Ovary (tissue), 9 donors: Measurements from ENCODE around the gene ITPK1. TPM values are rescaled to one million over a fixed set of nuclear protein-coding genes. Genes with fewer than 3 reads are reported as not detected.

Source experiments
- DNase-seq, 5 donors: peaks; one replicate each; pipeline ENCODE4 v3.0.0-alpha.2; 2019 to 2020
- H3K27ac ChIP-seq, 2 donors: fragments of 200-600 bp; one replicate each; pipeline versions ENCODE4 v1.5.1 to v1.8.0; 2019 to 2022
- H3K27me3 ChIP-seq: fragments of 200-600 bp; one replicate; pipeline ENCODE4 v1.8.0; 2022
- H3K36me3 ChIP-seq: fragments of 200-600 bp; sonication (generic); one replicate; pipeline ENCODE4 v1.5.1; 2019
- H3K4me1 ChIP-seq: one replicate; pipeline ENCODE4 v1.8.1; 2013; ENCODE audit warnings: mild to moderate bottlenecking, moderate library complexity; ENCODE audit not compliant: insufficient read depth
- H3K4me3 ChIP-seq: fragments of 200-600 bp; sonication (generic); one replicate; pipeline ENCODE4 v1.5.1; 2017
- H3K9me3 ChIP-seq, 2 donors: fragments of 200-600 bp in 1 of 2; sonication (generic) in 1 of 2; one replicate each; pipeline versions ENCODE4 v1.5.1 to v1.8.1; 2013 to 2019; ENCODE audit warnings: mild to moderate bottlenecking in 1 of 2, moderate library complexity in 1 of 2
- CTCF ChIP-seq, 3 donors: fragments of 450-650 bp in 2 of 3; fragments of 200-600 bp in 1 of 3; IDR thresholded peaks; one replicate each; pipeline versions ENCODE4 v1.5.1 to v1.8.0; 2016 to 2022; ENCODE audit warnings: antibody characterized with exemption in 3 of 3, mild to moderate bottlenecking in 1 of 3
- EP300 ChIP-seq: sonication (generic); formaldehyde crosslinking; IDR thresholded peaks from one replicate; pipeline ENCODE4 v1.6.1; 2017; ENCODE audit warnings: antibody characterized with exemption
- POLR2A ChIP-seq: fragments of 450-650 bp; IDR thresholded peaks from one replicate; pipeline ENCODE4 v1.6.1; 2017; ENCODE audit warnings: antibody characterized with exemption, mild to moderate bottlenecking, moderate library complexity
- WGBS, 3 donors: extraction: QIAGEN DNeasy Blood & Tissue Kit in 1 of 3; methylation state at CpG; one replicate each; pipeline versions ENCODE4 v1.1.5 to v1.1.7; 2013 to 2017; 5-methylcytosine and 5-hydroxymethylcytosine counted together
- intact Hi-C, 4 donors: fragments of 100-400 bp; cut with DNase I; formaldehyde crosslinking; loops; one replicate each; pipeline versions ENCODE4 v1.11.0 to v1.15.1; 2022 to 2023
- polyA plus RNA-seq, 2 donors: library from polyadenylated mRNA; stranded (reverse); fragments of 200-250 nt in 1 of 2; fragments of 350-450 nt in 1 of 2; fragmentation: Illumina TruSeq in 1 of 2; extraction: RNeasy Lipid Tissue Mini Kit (QIAGEN cat#74804) in 1 of 2; gene quantifications; one replicate each; pipeline ENCODE4 v1.2.3, GENCODE V29; 2013 to 2014
- total RNA-seq, 7 donors: library from RNA; depleted of rRNA in 2 of 7; stranded (reverse); fragments of >200 nt in 2 of 7; fragmentation: NEBNext Ultra II Directional in 3 of 7; extraction: Animal tissue kit (Norgen Biotek cat#: 25700) in 3 of 7; gene quantifications; one replicate each; pipeline versions ENCODE4 v1.1.0 to v1.2.4, GENCODE V29; 2016 to 2023
- donor health status: DM: no; HTN: no; CAD: no; lungs with moderate emphysema.
- donor health status: DM: no; HTN: no; CAD: no.
- donor health status: Bipolar disorder and iron deficiency.
- donor health status: DM: yes; HTN: yes; CAD: no.
- donor health status: DM: no; HTN: no; CAD: no.
- donor health status: DM: yes; HTN: yes; CAD: no.

The ITPK1 gene
- total and polyA plus RNA-seq, 9 donors, result 23.6 to 57.8 (median 49.3) TPM

GRCh38 chr14:92922883-92923743 is 192.6 kb downstream of the ITPK1 start, which contains the start of gene CHGA:
Gene CHGA (plus strand): TSS chr14:92923150. CDS start chr14:92923360, 210 bp downstream.
- Histone ChIP-seq H3K9me3 (no peaks in the 10 kb centered on the region), H3K4me1 (peaks cover 3% of the 10 kb centered on the region), H3K36me3 (no peaks in the 10 kb centered on the region), H3K27ac (no peak within 1 kb of the TSS), H3K4me3 (no peak within 1 kb of the TSS), H3K27me3 (no peaks in the 10 kb centered on the region)
- 3 to 6% (median 6%) methylated on average over 58 to 86 of the region's 86 CpGs for WGBS, 3 donors
- no peak for TF ChIP-seq POLR2A
- no peak for TF ChIP-seq EP300
- no peak for TF ChIP-seq CTCF (IDR thresholded peaks at IDR 0.05)
- DNase-seq, result peak; percentile 34 to 76 (median 60)
- intact Hi-C loops, result no loop called here

GRCh38 chr14:92922155-92922735 is 193.5 kb downstream of the ITPK1 start:
- no peak overlapping the region for H3K27ac ChIP-seq
- WGBS, 3 donors, result 55 to 72% (median 60%) methylated on average over 4 of the region's 4 CpGs
- DNase-seq, result no peak

GRCh38 chr14:92920001-92920400 is 195.7 kb downstream of the ITPK1 start:
- H3K4me1 ChIP-seq, result peaks cover 3% of the 10 kb centered on the region
- no peak for TF ChIP-seq EP300
- intact Hi-C loops, result no loop called here
- WGBS, 3 donors, result 94 to 97% (median 95%) methylated on average over 15 of the region's 15 CpGs
- H3K27ac ChIP-seq, result no peak overlapping the region
- H3K36me3 ChIP-seq, result no peaks in the 10 kb centered on the region
- no peak for DNase-seq
- no peaks in the 10 kb centered on the region for H3K9me3 ChIP-seq
- no peak overlapping the region for H3K4me3 ChIP-seq
- no peaks in the 10 kb centered on the region for H3K27me3 ChIP-seq

More at GRCh38 chr14:92922155-92922735, 193.5 kb downstream of the ITPK1 start:
- H3K36me3 ChIP-seq, result no peaks in the 10 kb centered on the region
- peaks cover 3% of the 10 kb centered on the region for H3K4me1 ChIP-seq
- TF ChIP-seq EP300 (no peak), CTCF (IDR thresholded peaks at IDR 0.05) (no peak), POLR2A (no peak)
- H3K4me3 ChIP-seq, result no peak overlapping the region
- intact Hi-C loops, result no loop called here
- no peaks in the 10 kb centered on the region for H3K9me3 ChIP-seq
- no peaks in the 10 kb centered on the region for H3K27me3 ChIP-seq

GRCh38 chr14:92917956-92918355 is 197.8 kb downstream of the ITPK1 start:
- Histone ChIP-seq H3K27ac (no peak overlapping the region), H3K36me3 (no peaks in the 10 kb centered on the region), H3K27me3 (no peaks in the 10 kb centered on the region), H3K9me3 (no peaks in the 10 kb centered on the region), H3K4me3 (no peak overlapping the region), H3K4me1 (no peaks in the 10 kb centered on the region)
- no peak for DNase-seq
- intact Hi-C loops, result no loop called here
- TF ChIP-seq EP300 (no peak), POLR2A (no peak), CTCF (IDR thresholded peaks at IDR 0.05) (no peak)
- 67 to 83% (median 76%) methylated on average over 7 of the region's 7 CpGs for WGBS, 3 donors
